Panc1 (cell line): ENCODE results near the gene PRCD. TPM values are rescaled to one million over a fixed set of nuclear protein-coding genes. Genes with fewer than 3 reads are reported as not detected.

Experiments used
- ATAC-seq: fragments of 200-7000 bp; cut with Tn5 transposase; 2 replicates; pipeline ENCODE4 v1.9.1; 2020; ENCODE audit warnings: mild to moderate bottlenecking, moderate library complexity
- BruUV-seq: library from RNA; stranded (reverse); fragments of 400-500 nt; replicated peaks from 2 replicates; lab custom pipeline; 2021; lab: Mats Ljungman, UMichigan
- CTCF ChIA-PET: fragments of 300-600 bp; sonication (Branson Sonifier 250); formaldehyde crosslinking; loops from one replicate; lab custom pipeline; 2022; ENCODE audit warnings: antibody characterized with exemption; lab: Charles Lee
- POLR2A ChIA-PET: fragments of 300-600 bp; sonication (Branson Sonifier 250); formaldehyde crosslinking; loops from one replicate; lab custom pipeline; 2022; ENCODE audit warnings: antibody characterized with exemption; lab: Charles Lee
- DNase-seq: peaks from one replicate; pipeline ENCODE4 v3.0.0-alpha.2; 2010; ENCODE audit warnings: low read depth, low spot score
- H3K27ac ChIP-seq: 2 replicates; pipeline ENCODE4 v1.5.1; 2011; ENCODE audit warnings: mild to moderate bottlenecking, low read length, inconsistent platforms
- H3K27me3 ChIP-seq: fragments of 200-500 bp; sonication (Bioruptor generic); 2 replicates; pipeline ENCODE4 v1.6.0; 2014; ENCODE audit warnings: low read length, inconsistent platforms; ENCODE audit not compliant: control insufficient read depth, insufficient read depth
- H3K36me3 ChIP-seq: fragments of 200-500 bp; sonication (Bioruptor generic); 2 replicates; pipeline ENCODE4 v1.5.1; 2014; ENCODE audit warnings: inconsistent platforms, mild to moderate bottlenecking, low read length, moderate library complexity; ENCODE audit not compliant: control insufficient read depth, insufficient read depth
- H3K4me1 ChIP-seq: 2 replicates; pipeline ENCODE4 v1.5.1; 2011; ENCODE audit warnings: inconsistent platforms, mild to moderate bottlenecking, low read length, moderate library complexity; ENCODE audit not compliant: control insufficient read depth, insufficient read depth
- H3K4me3 ChIP-seq, 2 experiments: 2 replicates each; pipeline ENCODE4 v1.5.1; 2011 to 2012; ENCODE audit warnings: low read depth in 2 of 2, low read length in 2 of 2, mild to moderate bottlenecking in 2 of 2, inconsistent platforms in 1 of 2, moderate library complexity in 1 of 2
- H3K9me3 ChIP-seq: fragments of 200-500 bp; sonication (Bioruptor generic); 2 replicates; pipeline ENCODE4 v1.5.1; 2014; ENCODE audit warnings: low read depth, mild to moderate bottlenecking, inconsistent platforms, low read length, moderate library complexity; ENCODE audit not compliant: control insufficient read depth, insufficient read depth
- POLR2AphosphoS5 ChIP-seq: IDR thresholded peaks from 2 replicates; pipeline ENCODE4 v1.6.1; 2012; ENCODE audit warnings: mild to moderate bottlenecking, low read depth, low read length, moderate library complexity
- REST ChIP-seq, 2 experiments: IDR thresholded peaks; 2 replicates each; pipeline ENCODE4 v1.6.1; 2011 to 2012; ENCODE audit warnings: low read depth in 2 of 2, control low read depth in 1 of 2, low read length in 1 of 2, mild to moderate bottlenecking in 1 of 2, moderate library complexity in 1 of 2; ENCODE audit not compliant: insufficient read depth in 1 of 2
- SIN3A ChIP-seq: IDR thresholded peaks from 2 replicates; pipeline ENCODE4 v1.6.1; 2012; ENCODE audit warnings: low read depth, mild to moderate bottlenecking, low read length, moderate library complexity, borderline replicate concordance; ENCODE audit not compliant: insufficient read depth
- TCF7L2 ChIP-seq: IDR thresholded peaks from 2 replicates; pipeline ENCODE4 v1.6.1; 2011; ENCODE audit warnings: mild to moderate bottlenecking, low read depth, low read length, inconsistent platforms
- in situ Hi-C: cut with HindIII; loops from 2 replicates; pipeline ENCODE4 v1.10.0; 2016; ENCODE audit warnings: low sequenced_read_pairs, low pct_unique_long_range_greater_than_20kb
- intact Hi-C: fragments of 100-400 bp; cut with micrococcal nuclease; formaldehyde crosslinking; loops from one replicate; pipeline ENCODE4 v1.10.0; 2022; ENCODE audit not compliant: unreplicated experiment
- total RNA-seq: library from RNA; stranded (reverse); gene quantifications from one replicate; pipeline ENCODE4 v1.2.1, GENCODE V29; 2021; ENCODE audit not compliant: unreplicated experiment
- TF ChIP-seq, protein P1 (sequence below): fragments of 450-650 bp; IDR thresholded peaks from 2 replicates; pipeline ENCODE4 v1.5.1; 2017; ENCODE audit warnings: mild to moderate bottlenecking

PRCD gene
- total RNA-seq, 1 experiment from 2014 or later = 0.54 TPM

GRCh38 chr17:76573096-76573495 is 33.3 kb downstream of the PRCD start:
- Histone ChIP-seq H3K9me3 (no peaks in the 10 kb centered on the region), H3K36me3 (no peaks in the 10 kb centered on the region), H3K27ac (no peak overlapping the region), H3K4me3 (no peak overlapping the region), H3K4me1 (peaks cover 21% of the 10 kb centered on the region), H3K27me3 (no peaks in the 10 kb centered on the region)
- ChIA-PET POLR2A (no interaction called here), CTCF (no interaction called here)
- TF ChIP-seq TCF7L2 = no peak
- TF ChIP-seq REST (IDR thresholded peaks at IDR 0.05; ENCODE audit: insufficient read depth in 1 of 2, low read depth in 2 of 2, low read length in 1 of 2) = no peak
- no peak for TF ChIP-seq SIN3A
- TF ChIP-seq POLR2AphosphoS5 = no peak
- TF ChIP-seq, protein P1, sequence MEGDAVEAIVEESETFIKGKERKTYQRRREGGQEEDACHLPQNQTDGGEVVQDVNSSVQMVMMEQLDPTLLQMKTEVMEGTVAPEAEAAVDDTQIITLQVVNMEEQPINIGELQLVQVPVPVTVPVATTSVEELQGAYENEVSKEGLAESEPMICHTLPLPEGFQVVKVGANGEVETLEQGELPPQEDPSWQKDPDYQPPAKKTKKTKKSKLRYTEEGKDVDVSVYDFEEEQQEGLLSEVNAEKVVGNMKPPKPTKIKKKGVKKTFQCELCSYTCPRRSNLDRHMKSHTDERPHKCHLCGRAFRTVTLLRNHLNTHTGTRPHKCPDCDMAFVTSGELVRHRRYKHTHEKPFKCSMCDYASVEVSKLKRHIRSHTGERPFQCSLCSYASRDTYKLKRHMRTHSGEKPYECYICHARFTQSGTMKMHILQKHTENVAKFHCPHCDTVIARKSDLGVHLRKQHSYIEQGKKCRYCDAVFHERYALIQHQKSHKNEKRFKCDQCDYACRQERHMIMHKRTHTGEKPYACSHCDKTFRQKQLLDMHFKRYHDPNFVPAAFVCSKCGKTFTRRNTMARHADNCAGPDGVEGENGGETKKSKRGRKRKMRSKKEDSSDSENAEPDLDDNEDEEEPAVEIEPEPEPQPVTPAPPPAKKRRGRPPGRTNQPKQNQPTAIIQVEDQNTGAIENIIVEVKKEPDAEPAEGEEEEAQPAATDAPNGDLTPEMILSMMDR = no peak
- intact Hi-C loops = no loop called here
- DNase-seq (no peak), ATAC-seq (no peak)
- no TSS peak for BruUV-seq
- in situ Hi-C loops = no loop called here

DNA sequence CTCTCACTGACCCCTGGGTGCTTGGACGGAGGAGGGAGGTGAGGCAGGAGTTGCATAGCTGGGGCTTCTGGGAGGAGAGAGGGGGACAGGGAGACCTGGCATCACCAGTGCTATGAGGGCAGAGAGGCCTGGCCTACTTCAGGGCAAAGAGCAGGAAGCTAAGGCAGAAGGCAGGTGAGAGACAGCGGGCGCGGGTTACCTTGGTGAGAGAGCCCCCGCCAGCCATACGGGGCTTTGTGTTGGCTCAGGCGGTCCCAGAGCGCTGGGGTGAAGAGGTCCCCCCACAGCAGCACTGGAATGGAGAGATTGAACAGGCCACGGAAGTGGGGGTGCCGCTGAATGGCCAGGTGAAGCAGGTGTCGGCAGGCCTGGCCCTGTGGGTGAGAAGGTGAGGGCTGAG is 34.3 kb downstream of the PRCD start:
- Histone ChIP-seq H3K27me3 (no peaks in the 10 kb centered on the region), H3K36me3 (no peaks in the 10 kb centered on the region), H3K27ac (no peak overlapping the region), H3K4me3 (no peak overlapping the region), H3K4me1 (peaks cover 15% of the 10 kb centered on the region), H3K9me3 (no peaks in the 10 kb centered on the region)
- no peak for TF ChIP-seq SIN3A
- TF ChIP-seq REST (IDR thresholded peaks at IDR 0.05; ENCODE audit: insufficient read depth in 1 of 2, low read depth in 2 of 2, low read length in 1 of 2) = no peak
- TF ChIP-seq TCF7L2 = no peak
- TF ChIP-seq POLR2AphosphoS5 = no peak
- TF ChIP-seq, protein P1 = no peak
- POLR2A ChIA-PET = no interaction called here
- intact Hi-C loops = no loop called here
- in situ Hi-C loops = no loop called here
- ATAC-seq (no peak), DNase-seq (no peak)
- no TSS peak for BruUV-seq
- CTCF ChIA-PET = no interaction called here
